Duodenal mucosa (tissue), 2 donors: ENCODE results near the gene RPP38.

ENCODE experiments used
- H3K27ac ChIP-seq: one replicate; pipeline ENCODE4 v1.7.0; 2013; ENCODE audit warnings: low read depth, low read length
- H3K27me3 ChIP-seq, 2 donors: one replicate each; pipeline ENCODE4 v1.7.0; 2013; ENCODE audit warnings: low read length in 2 of 2, control low read depth in 1 of 2; ENCODE audit not compliant: insufficient read depth in 2 of 2, control insufficient read depth in 1 of 2
- H3K36me3 ChIP-seq, 2 donors: one replicate each; pipeline ENCODE4 v1.7.0; 2013; ENCODE audit warnings: low read length in 2 of 2, control low read depth in 1 of 2; ENCODE audit not compliant: insufficient read depth in 2 of 2, control insufficient read depth in 1 of 2
- H3K4me1 ChIP-seq, 2 donors: one replicate each; pipeline ENCODE4 v1.7.0; 2013; ENCODE audit warnings: low read length in 2 of 2, control low read depth in 1 of 2; ENCODE audit not compliant: insufficient read depth in 2 of 2, control insufficient read depth in 1 of 2
- H3K4me3 ChIP-seq, 2 donors: one replicate each; pipeline ENCODE4 v1.7.0; 2013; ENCODE audit warnings: low read length in 2 of 2, low read depth in 1 of 2
- H3K9ac ChIP-seq, 2 donors: one replicate each; pipeline ENCODE4 v1.7.0; 2013; ENCODE audit warnings: low read length in 2 of 2, low read depth in 1 of 2
- H3K9me3 ChIP-seq, 2 donors: one replicate each; pipeline ENCODE4 v1.7.0; 2013; ENCODE audit warnings: low read length in 2 of 2, control low read depth in 1 of 2; ENCODE audit not compliant: control insufficient read depth in 1 of 2

RPP38 gene

GRCh38 chr10:15124908-15125307, 27.8 kb downstream of the RPP38 start:
- Histone ChIP-seq H3K9ac (no peak overlapping the region), H3K36me3 (peaks cover 17 to 34% of the 10 kb centered on the region in 2 donors)

GRCh38 chr10:15131330-15131729, 34.2 kb downstream of the RPP38 start:
- no peaks in the 10 kb centered on the region for H3K27me3 ChIP-seq
- no peak overlapping the region for H3K4me3 ChIP-seq
- no peaks in the 10 kb centered on the region for H3K9me3 ChIP-seq
- no peaks in the 10 kb centered on the region for H3K4me1 ChIP-seq
- no peak overlapping the region for H3K27ac ChIP-seq
- no peak overlapping the region for H3K9ac ChIP-seq
- peaks cover 17 to 51% of the 10 kb centered on the region in 2 donors for H3K36me3 ChIP-seq

More at GRCh38 chr10:15124908-15125307, 27.8 kb downstream of the RPP38 start:
- Histone ChIP-seq H3K27me3 (no peaks in the 10 kb centered on the region), H3K4me1 (no peaks in the 10 kb centered on the region), H3K9me3 (no peaks in the 10 kb centered on the region), H3K4me3 (no peak overlapping the region), H3K27ac (no peak overlapping the region)

- no peak overlapping the region for H3K4me3 ChIP-seq
- no peak overlapping the region for H3K9ac ChIP-seq
- H3K27me3 ChIP-seq = no peaks in the 10 kb centered on the region
- no peaks in the 10 kb centered on the region for H3K9me3 ChIP-seq
- peaks cover 0 to 4% of the 10 kb centered on the region in 2 donors for H3K4me1 ChIP-seq
- H3K36me3 ChIP-seq = peaks cover 12 to 45% of the 10 kb centered on the region in 2 donors
- H3K27ac ChIP-seq = no peak overlapping the region
These were observed 39.2 kb downstream of the RPP38 start for GRCh38 chr10:15136129-15137035.

GRCh38 chr10:15137036-15137359, 39.8 kb downstream of the RPP38 start:
- Histone ChIP-seq H3K4me3 (no peak overlapping the region), H3K27me3 (no peaks in the 10 kb centered on the region), H3K27ac (no peak overlapping the region), H3K36me3 (peaks cover 10 to 45% of the 10 kb centered on the region in 2 donors), H3K4me1 (peaks cover 0 to 10% of the 10 kb centered on the region in 2 donors), H3K9me3 (no peaks in the 10 kb centered on the region), H3K9ac (no peak overlapping the region)

- no peaks in the 10 kb centered on the region for H3K27me3 ChIP-seq
- no peak overlapping the region for H3K4me3 ChIP-seq
- no peak overlapping the region for H3K9ac ChIP-seq
- peaks cover 10 to 43% of the 10 kb centered on the region in 2 donors for H3K36me3 ChIP-seq
- H3K27ac ChIP-seq = no peak overlapping the region
- no peaks in the 10 kb centered on the region for H3K9me3 ChIP-seq
- peaks cover 3 to 12% of the 10 kb centered on the region in 2 donors for H3K4me1 ChIP-seq
These were observed 40.5 kb downstream of the RPP38 start for GRCh38 chr10:15137636-15138035.

GRCh38 chr10:15140698-15141097, 43.5 kb downstream of the RPP38 start:
- H3K36me3 ChIP-seq = peaks cover 0 to 13% of the 10 kb centered on the region in 2 donors
- no peaks in the 10 kb centered on the region for H3K9me3 ChIP-seq
- no peak overlapping the region for H3K27ac ChIP-seq
- H3K4me3 ChIP-seq = no peak overlapping the region
- no peaks in the 10 kb centered on the region for H3K27me3 ChIP-seq
- H3K4me1 ChIP-seq = peaks cover 3 to 12% of the 10 kb centered on the region in 2 donors
- no peak overlapping the region for H3K9ac ChIP-seq

- no peaks in the 10 kb centered on the region for H3K9me3 ChIP-seq
- H3K4me3 ChIP-seq = no peak overlapping the region
- H3K27me3 ChIP-seq = no peaks in the 10 kb centered on the region
- peaks cover 0 to 13% of the 10 kb centered on the region in 2 donors for H3K36me3 ChIP-seq
- peaks cover 3 to 12% of the 10 kb centered on the region in 2 donors for H3K4me1 ChIP-seq
- no peak overlapping the region for H3K27ac ChIP-seq
- no peak overlapping the region for H3K9ac ChIP-seq
These were observed 44.2 kb downstream of the RPP38 start for GRCh38 chr10:15141136-15142054.

GRCh38 chr10:15144788-15145187, 47.6 kb downstream of the RPP38 start:
- Histone ChIP-seq H3K27ac (no peak overlapping the region), H3K9ac (no peak overlapping the region), H3K9me3 (no peaks in the 10 kb centered on the region), H3K27me3 (no peaks in the 10 kb centered on the region), H3K36me3 (peaks cover 0 to 9% of the 10 kb centered on the region in 2 donors), H3K4me1 (peaks cover 3 to 12% of the 10 kb centered on the region in 2 donors), H3K4me3 (no peak overlapping the region)

GRCh38 chr10:15146366-15146765, 49.2 kb downstream of the RPP38 start:
- Histone ChIP-seq H3K9me3 (no peaks in the 10 kb centered on the region), H3K27ac (no peak overlapping the region), H3K27me3 (no peaks in the 10 kb centered on the region), H3K4me3 (no peak overlapping the region), H3K4me1 (peaks cover 3 to 8% of the 10 kb centered on the region in 2 donors), H3K36me3 (no peaks in the 10 kb centered on the region), H3K9ac (no peak overlapping the region)
